Tibial nerve (tissue), 4 donors: ENCODE data around the gene LILRA5. TPM values are rescaled to one million over a fixed set of nuclear protein-coding genes. Genes with fewer than 3 reads are reported as not detected.

Experiments
- DNase-seq, 2 donors: peaks; one replicate each; pipeline ENCODE4 v3.0.0-alpha.2; 2019; ENCODE audit warnings: low spot score in 2 of 2
- H3K27ac ChIP-seq, 4 donors: fragments of 200-600 bp; sonication (generic) in 3 of 4; one replicate each; pipeline ENCODE4 v1.5.1; 2017 to 2019; ENCODE audit warnings: mild to moderate bottlenecking in 1 of 4
- H3K27me3 ChIP-seq, 2 donors: fragments of 200-600 bp; sonication (generic) in 1 of 2; one replicate each; pipeline versions ENCODE4 v1.5.1 to v1.6.0; 2017 to 2019
- H3K36me3 ChIP-seq, 3 donors: fragments of 200-600 bp; sonication (generic); one replicate each; pipeline ENCODE4 v1.5.1; 2018 to 2019
- H3K4me1 ChIP-seq, 4 donors: fragments of 200-600 bp; sonication (generic) in 3 of 4; one replicate each; pipeline ENCODE4 v1.5.1; 2017 to 2019
- H3K4me3 ChIP-seq, 4 donors: fragments of 200-600 bp; sonication (generic) in 3 of 4; one replicate each; pipeline ENCODE4 v1.5.1; 2017 to 2019; ENCODE audit warnings: mild to moderate bottlenecking in 1 of 4, moderate library complexity in 1 of 4
- H3K9me3 ChIP-seq, 4 donors: fragments of 200-600 bp; sonication (generic) in 3 of 4; one replicate each; pipeline ENCODE4 v1.5.1; 2017 to 2019
- CTCF ChIP-seq, 5 experiments: fragments of 200-600 bp in 3 of 5; fragments of 450-650 bp in 2 of 5; sonication (generic) in 3 of 5; IDR thresholded peaks; one replicate each; pipeline ENCODE4 v1.5.1; 2016 to 2019; ENCODE audit warnings: antibody characterized with exemption in 5 of 5, mild to moderate bottlenecking in 3 of 5, moderate library complexity in 2 of 5
- EP300 ChIP-seq, 2 donors: sonication (generic); formaldehyde crosslinking; IDR thresholded peaks; one replicate each; pipeline ENCODE4 v1.6.1; 2017; ENCODE audit warnings: antibody characterized with exemption in 2 of 2, mild to moderate bottlenecking in 1 of 2
- POLR2A ChIP-seq, 2 donors: fragments of 450-650 bp; IDR thresholded peaks; one replicate each; pipeline ENCODE4 v1.6.1; 2017; ENCODE audit warnings: antibody characterized with exemption in 2 of 2, mild to moderate bottlenecking in 2 of 2, moderate library complexity in 2 of 2
- WGBS, 2 donors: methylation state at CpG; one replicate each; pipeline ENCODE4 v1.1.5; 2018; 5-methylcytosine and 5-hydroxymethylcytosine counted together
- total RNA-seq, 4 donors: library from RNA; depleted of rRNA; stranded (reverse); fragments of >200 nt; gene quantifications; one replicate each; pipeline ENCODE4 v1.1.0, GENCODE V29; 2016

The LILRA5 gene
- total RNA-seq, 4 donors from 2014 or later, result 0.42 to 3.9 (median 1.4) TPM; not detected in 1

- no peak for DNase-seq
Measured at GRCh38 chr19:54337858-54338230, 24.9 kb upstream of the LILRA5 start.

GRCh38 chr19:54336893-54337857, 24.2 kb upstream of the LILRA5 start:
- H3K4me3 ChIP-seq, result no peak overlapping the region
- 67 to 75% methylated on average over 22 to 34 of the region's 34 CpGs for WGBS, 2 donors

More at GRCh38 chr19:54337858-54338230, 24.9 kb upstream of the LILRA5 start:
- no peak overlapping the region for H3K4me3 ChIP-seq
- whole genome bisulfite sequencing, 2 donors, result 72 to 75% methylated on average over 9 of the region's 9 CpGs
- H3K36me3 ChIP-seq, result no peaks in the 10 kb centered on the region
- no peak overlapping the region for H3K27ac ChIP-seq
- TF ChIP-seq POLR2A (IDR thresholded peaks at IDR 0.05) (no peak), CTCF (IDR thresholded peaks at IDR 0.05) (no peak), EP300 (IDR thresholded peaks at IDR 0.05) (no peak)
- no peaks in the 10 kb centered on the region for H3K27me3 ChIP-seq
- H3K4me1 ChIP-seq, result no peaks in the 10 kb centered on the region
- H3K9me3 ChIP-seq, result no peaks in the 10 kb centered on the region

GRCh38 chr19:54335979-54336892, 23.3 kb upstream of the LILRA5 start:
- no peaks in the 10 kb centered on the region for H3K4me1 ChIP-seq
- no peaks in the 10 kb centered on the region for H3K27me3 ChIP-seq
- no peak overlapping the region for H3K27ac ChIP-seq
- DNase-seq, result no peak
- no peak overlapping the region for H3K4me3 ChIP-seq
- TF ChIP-seq CTCF (IDR thresholded peaks at IDR 0.05), result no peak
- TF ChIP-seq EP300 (IDR thresholded peaks at IDR 0.05), result no peak
- TF ChIP-seq POLR2A (IDR thresholded peaks at IDR 0.05), result no peak
- WGBS, 2 donors, result 68 to 74% methylated on average over 12 of the region's 12 CpGs
- H3K9me3 ChIP-seq, result no peaks in the 10 kb centered on the region
- no peaks in the 10 kb centered on the region for H3K36me3 ChIP-seq

More at GRCh38 chr19:54336893-54337857, 24.2 kb upstream of the LILRA5 start:
- DNase-seq, result no peak
- H3K27me3 ChIP-seq, result no peaks in the 10 kb centered on the region
- TF ChIP-seq CTCF (IDR thresholded peaks at IDR 0.05) (no peak), POLR2A (IDR thresholded peaks at IDR 0.05) (no peak), EP300 (IDR thresholded peaks at IDR 0.05) (no peak)
- no peaks in the 10 kb centered on the region for H3K36me3 ChIP-seq
- H3K4me1 ChIP-seq, result no peaks in the 10 kb centered on the region
- no peak overlapping the region for H3K27ac ChIP-seq
- H3K9me3 ChIP-seq, result no peaks in the 10 kb centered on the region

GRCh38 chr19:54335164-54335563, 22.2 kb upstream of the LILRA5 start:
- H3K27me3 ChIP-seq, result no peaks in the 10 kb centered on the region
- TF ChIP-seq CTCF (IDR thresholded peaks at IDR 0.05) (no peak), POLR2A (IDR thresholded peaks at IDR 0.05) (no peak), EP300 (IDR thresholded peaks at IDR 0.05) (no peak)
- H3K4me3 ChIP-seq, result no peak overlapping the region
- no peaks in the 10 kb centered on the region for H3K36me3 ChIP-seq
- DNase-seq, result no peak
- no peaks in the 10 kb centered on the region for H3K9me3 ChIP-seq
- H3K4me1 ChIP-seq, result no peaks in the 10 kb centered on the region
- WGBS, 2 donors, result 38 to 45% methylated on average over 5 of the region's 5 CpGs
- H3K27ac ChIP-seq, result no peak overlapping the region
